ENCODE results near the gene CDRT15. TPM values are rescaled to one million over a fixed set of nuclear protein-coding genes. Genes with fewer than 3 reads are reported as not detected.
"Not testable (repeated sequence)": the region's sequence is repeated elsewhere in the genome, so short reads cannot be mapped to it uniquely, and the experiment has no call there.

The CDRT15 gene
- not detected in 2 replicates for total RNA-seq

DNA sequence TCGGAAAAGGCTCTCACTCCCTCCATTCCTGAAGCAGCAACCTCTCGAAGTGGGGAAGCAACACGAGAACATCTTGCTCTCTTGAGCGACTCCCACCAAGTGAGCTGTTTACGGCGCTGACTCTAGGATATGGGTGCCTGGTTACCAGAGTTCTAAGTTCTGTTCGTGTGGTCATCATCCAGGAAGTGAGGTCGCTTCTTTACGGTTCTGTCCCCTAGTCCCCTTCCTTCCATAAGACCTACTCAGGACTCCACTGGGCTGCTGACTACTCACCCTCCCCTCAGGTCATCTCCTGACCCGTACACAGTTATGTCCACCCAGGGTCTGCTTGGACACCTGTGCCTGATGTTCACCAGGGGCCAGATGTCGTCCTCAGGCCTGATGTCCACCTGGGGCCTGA lies at the start of gene CDRT15:
TSS of gene CDRT15 (minus strand) at position 101 of the 400 bp plus-strand sequence. CDS start at position 72, 29 bp downstream.
- not testable (repeated sequence) for H3K4me3 ChIP-seq (ENCODE audit: low read depth, low read length); DNase-seq (ENCODE audit: low read depth); H3K36me3 ChIP-seq (ENCODE audit: control insufficient read depth, insufficient read depth, low read length); H3K27me3 ChIP-seq (ENCODE audit: control insufficient read depth, insufficient read depth, low read length)

DNA sequence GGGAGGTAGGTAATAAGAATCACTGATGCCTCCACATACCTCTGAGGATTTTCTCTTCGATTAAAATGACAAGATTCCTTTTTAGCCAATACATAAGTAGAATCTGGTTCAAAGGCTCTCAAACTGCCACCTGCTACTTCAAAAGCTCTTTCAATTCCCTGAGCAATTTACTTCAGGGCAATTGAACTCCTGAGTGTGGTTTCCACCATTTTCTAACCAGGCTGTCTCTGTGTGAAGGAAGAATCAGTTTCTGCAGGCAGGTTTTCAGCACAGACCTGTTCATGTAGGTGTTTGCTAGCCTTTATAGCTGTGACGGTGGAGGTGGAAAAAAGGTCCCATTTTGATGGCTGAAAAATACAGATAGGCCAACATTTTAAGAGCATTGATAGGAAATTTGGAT lies 46.1 kb upstream of the CDRT15 start:
- no peak for DNase-seq (ENCODE audit: low read depth)
- no peak overlapping the region for H3K4me3 ChIP-seq (ENCODE audit: low read depth, low read length)
- TF ChIP-seq, protein P1, sequence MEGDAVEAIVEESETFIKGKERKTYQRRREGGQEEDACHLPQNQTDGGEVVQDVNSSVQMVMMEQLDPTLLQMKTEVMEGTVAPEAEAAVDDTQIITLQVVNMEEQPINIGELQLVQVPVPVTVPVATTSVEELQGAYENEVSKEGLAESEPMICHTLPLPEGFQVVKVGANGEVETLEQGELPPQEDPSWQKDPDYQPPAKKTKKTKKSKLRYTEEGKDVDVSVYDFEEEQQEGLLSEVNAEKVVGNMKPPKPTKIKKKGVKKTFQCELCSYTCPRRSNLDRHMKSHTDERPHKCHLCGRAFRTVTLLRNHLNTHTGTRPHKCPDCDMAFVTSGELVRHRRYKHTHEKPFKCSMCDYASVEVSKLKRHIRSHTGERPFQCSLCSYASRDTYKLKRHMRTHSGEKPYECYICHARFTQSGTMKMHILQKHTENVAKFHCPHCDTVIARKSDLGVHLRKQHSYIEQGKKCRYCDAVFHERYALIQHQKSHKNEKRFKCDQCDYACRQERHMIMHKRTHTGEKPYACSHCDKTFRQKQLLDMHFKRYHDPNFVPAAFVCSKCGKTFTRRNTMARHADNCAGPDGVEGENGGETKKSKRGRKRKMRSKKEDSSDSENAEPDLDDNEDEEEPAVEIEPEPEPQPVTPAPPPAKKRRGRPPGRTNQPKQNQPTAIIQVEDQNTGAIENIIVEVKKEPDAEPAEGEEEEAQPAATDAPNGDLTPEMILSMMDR (IDR thresholded peaks at IDR 0.05; ENCODE audit: insufficient read depth, low read length, poor library complexity, severe bottlenecking), result no peak
- no peaks in the 10 kb centered on the region for H3K36me3 ChIP-seq (ENCODE audit: control insufficient read depth, insufficient read depth, low read length)
- H3K27me3 ChIP-seq (ENCODE audit: control insufficient read depth, insufficient read depth, low read length), result no peaks in the 10 kb centered on the region

DNA sequence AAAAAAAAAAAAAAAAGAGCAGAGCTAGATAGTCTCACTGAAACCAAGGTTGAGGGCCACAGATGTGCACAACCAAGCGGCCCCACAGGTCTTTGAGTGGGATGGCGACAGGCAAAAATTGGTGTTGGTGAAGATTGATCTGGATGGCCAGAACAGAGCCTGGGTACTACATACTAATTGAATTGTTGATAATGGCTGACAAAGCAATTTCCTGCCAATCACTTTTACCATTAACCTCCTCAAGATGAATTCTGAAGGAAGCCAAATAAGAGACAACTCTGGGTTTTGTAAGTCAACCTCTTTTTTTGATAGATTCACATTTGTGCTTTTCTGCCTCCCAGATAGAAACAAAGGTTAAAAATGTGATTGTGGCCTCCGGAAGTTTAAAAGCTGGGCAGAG lies 44.9 kb upstream of the CDRT15 start:
- TF ChIP-seq, protein P1 (IDR thresholded peaks at IDR 0.05; ENCODE audit: insufficient read depth, low read length, poor library complexity, severe bottlenecking), result no peak
- Histone ChIP-seq H3K27me3 (ENCODE audit: control insufficient read depth, insufficient read depth, low read length) (no peaks in the 10 kb centered on the region), H3K36me3 (ENCODE audit: control insufficient read depth, insufficient read depth, low read length) (no peaks in the 10 kb centered on the region), H3K4me3 (ENCODE audit: low read depth, low read length) (no peak overlapping the region)
- DNase-seq (ENCODE audit: low read depth), result no peak

DNA sequence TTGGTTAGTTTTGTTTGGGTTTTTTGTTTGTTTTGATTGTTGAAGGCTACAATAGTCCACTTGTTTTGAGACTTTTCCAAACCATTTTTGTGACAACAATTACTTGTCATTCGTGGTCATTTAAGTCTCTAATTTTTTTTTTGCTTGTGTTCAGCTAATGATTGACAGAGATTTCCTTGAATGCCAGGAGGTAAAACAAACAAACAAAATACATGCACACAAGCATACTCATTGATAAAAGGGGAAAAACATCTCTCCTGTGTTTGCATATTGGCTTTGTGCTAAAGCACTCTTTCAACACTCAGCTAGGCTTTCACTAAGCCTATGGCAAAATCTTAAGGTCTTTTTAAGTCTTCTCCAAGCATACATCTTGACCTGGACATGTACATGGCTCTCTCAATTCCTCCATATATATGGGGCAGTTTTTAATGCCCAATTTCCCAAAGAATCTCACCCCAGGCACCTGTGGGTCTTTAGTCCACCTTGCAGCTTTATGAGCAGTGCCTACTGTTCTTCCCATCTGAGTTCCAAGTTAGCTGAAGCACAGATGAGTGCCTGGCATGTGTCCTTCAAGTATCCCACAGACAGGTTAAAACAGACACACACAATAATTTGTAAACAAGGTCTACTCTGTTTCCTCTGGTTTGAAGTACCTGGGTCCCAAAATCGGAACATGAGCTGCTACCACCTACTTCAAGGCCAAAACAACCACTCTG lies 40.0 kb upstream of the CDRT15 start:
- Histone ChIP-seq H3K36me3 (ENCODE audit: control insufficient read depth, insufficient read depth, low read length) (no peaks in the 10 kb centered on the region), H3K27me3 (ENCODE audit: control insufficient read depth, insufficient read depth, low read length) (no peaks in the 10 kb centered on the region), H3K4me3 (ENCODE audit: low read depth, low read length) (no peak overlapping the region)
- no peak for DNase-seq (ENCODE audit: low read depth)
- TF ChIP-seq, protein P1 (IDR thresholded peaks at IDR 0.05; ENCODE audit: insufficient read depth, low read length, poor library complexity, severe bottlenecking), result no peak

DNA sequence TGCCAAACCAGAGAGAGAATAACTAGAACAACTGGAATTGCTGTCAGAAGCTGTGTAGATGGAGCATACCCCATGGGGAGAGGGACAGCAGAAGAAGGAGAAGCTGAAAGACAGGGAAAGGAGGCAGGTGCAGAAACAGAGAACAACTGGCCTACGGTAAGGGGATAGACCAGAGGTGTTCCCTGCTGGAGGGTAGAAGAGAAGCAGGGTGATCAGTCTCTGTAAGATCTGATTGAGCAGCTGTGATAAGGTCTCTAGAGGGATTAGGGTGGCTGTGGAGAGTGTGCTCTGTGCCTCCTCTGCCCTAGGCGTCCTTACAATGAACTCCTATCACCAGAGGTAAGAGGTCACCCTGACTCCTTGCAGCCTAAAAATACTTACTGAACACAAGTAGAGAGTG lies 33.8 kb upstream of the CDRT15 start:
- TF ChIP-seq, protein P1 (IDR thresholded peaks at IDR 0.05; ENCODE audit: insufficient read depth, low read length, poor library complexity, severe bottlenecking), result no peak
- Histone ChIP-seq H3K27me3 (ENCODE audit: control insufficient read depth, insufficient read depth, low read length) (no peaks in the 10 kb centered on the region), H3K4me3 (ENCODE audit: low read depth, low read length) (no peak overlapping the region), H3K36me3 (ENCODE audit: control insufficient read depth, insufficient read depth, low read length) (no peaks in the 10 kb centered on the region)
- DNase-seq (ENCODE audit: low read depth), result no peak

DNA sequence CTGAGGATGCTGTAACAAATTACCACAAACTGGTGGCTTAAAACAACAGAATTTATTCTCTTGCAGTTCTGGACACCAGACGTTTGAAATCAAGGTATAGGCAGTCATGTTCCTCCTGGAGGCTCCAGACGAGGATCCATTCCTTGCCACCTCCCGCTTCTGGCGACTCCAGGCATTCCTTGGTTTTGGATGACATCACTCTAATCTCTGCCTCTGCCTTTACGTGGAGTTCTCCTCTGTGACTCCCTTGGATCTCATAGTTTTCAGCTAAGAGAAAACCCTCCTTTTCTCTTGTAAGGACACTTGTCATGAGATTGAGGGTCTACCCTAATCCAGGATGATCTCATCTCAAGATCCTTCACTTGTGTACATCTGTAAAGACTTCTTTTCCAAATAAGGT lies 32.8 kb upstream of the CDRT15 start:
- TF ChIP-seq, protein P1 (IDR thresholded peaks at IDR 0.05; ENCODE audit: insufficient read depth, low read length, poor library complexity, severe bottlenecking), result no peak
- H3K36me3 ChIP-seq (ENCODE audit: control insufficient read depth, insufficient read depth, low read length), result no peaks in the 10 kb centered on the region
- no peak for DNase-seq (ENCODE audit: low read depth)
- H3K4me3 ChIP-seq (ENCODE audit: low read depth, low read length), result no peak overlapping the region
- no peaks in the 10 kb centered on the region for H3K27me3 ChIP-seq (ENCODE audit: control insufficient read depth, insufficient read depth, low read length)
